SH-SY5Y (cell line): Measurements from ENCODE around the gene KRTAP4-12.
"Not testable (repeated sequence)": the region's sequence is repeated elsewhere in the genome, so short reads cannot be mapped to it uniquely, and the experiment has no call there.

Experiments used
- GATA2 ChIP-seq: IDR thresholded peaks from 2 replicates; pipeline ENCODE4 v1.6.1; 2011; ENCODE audit warnings: mild to moderate bottlenecking, low read depth, low read length
- GATA3 ChIP-seq: IDR thresholded peaks from 2 replicates; pipeline ENCODE4 v1.6.1; 2011; ENCODE audit warnings: low read depth, mild to moderate bottlenecking, low read length, moderate library complexity

The KRTAP4-12 gene

DNA sequence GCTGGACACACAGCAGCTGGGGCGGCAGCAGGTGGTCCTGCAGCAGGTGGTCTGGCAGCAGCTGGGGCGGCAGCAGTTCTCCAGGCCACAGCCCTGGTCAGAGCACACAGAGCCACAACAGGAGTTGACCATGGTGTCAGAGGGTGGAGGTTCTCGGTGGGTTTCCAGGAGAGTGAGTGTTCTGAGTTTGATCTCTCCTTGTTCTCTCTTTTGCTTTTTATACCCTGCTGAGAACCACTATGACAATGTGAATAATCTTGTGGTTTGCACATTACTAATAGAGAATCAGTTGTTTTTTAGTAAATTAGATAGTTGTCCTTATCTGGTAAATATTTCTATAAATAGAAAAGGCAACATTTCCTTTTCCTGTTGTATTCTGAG is at the start of gene KRTAP4-12:
TSS of gene KRTAP4-12 (minus strand) at position 192 of the 381 bp plus-strand sequence. CDS start at position 132, 60 bp downstream.
- TF ChIP-seq GATA3, GATA2: not testable (repeated sequence)

DNA sequence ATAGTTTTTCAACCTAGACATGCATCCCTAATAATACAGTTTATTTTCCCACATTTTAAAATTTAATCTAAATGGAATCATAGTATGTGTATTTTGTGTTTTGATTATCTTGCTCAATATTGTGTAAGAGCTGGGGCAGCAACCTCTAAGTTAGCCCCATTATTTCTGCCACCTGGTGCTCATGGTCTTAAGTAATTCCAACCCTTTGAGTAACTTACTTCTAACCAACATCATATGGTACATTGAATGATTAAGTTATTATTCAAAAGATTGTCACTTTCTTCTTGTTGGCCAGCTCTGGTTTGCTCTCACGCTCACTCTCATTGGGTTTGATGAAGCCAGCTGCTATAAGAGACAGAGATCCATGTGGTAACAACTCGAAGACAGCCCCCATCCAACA is 47.9 kb upstream of the KRTAP4-12 start:
- TF ChIP-seq GATA3 (no peak), GATA2 (no peak)

DNA sequence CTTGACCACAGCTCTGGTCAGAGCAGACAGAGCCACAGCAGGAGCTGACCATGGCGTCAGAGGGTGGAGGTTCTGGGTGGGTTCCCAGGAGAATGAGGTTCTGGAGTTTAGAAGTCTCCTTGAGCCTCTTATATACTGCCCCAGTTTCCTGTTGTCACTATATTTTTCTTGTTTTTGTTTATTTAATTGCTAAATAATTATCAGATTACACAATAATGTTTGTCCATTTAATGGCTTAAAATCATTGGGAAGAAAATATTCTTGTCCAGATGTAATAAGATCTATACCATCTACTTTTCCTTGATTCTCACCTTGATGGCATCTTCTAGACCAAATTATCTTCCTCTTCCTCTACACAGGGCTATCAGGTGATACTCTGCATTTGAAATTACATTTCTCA is 44.1 kb upstream of the KRTAP4-12 start, which contains the start of gene KRTAP4-3:
TSS of gene KRTAP4-3 (minus strand) at position 101 of the 400 bp plus-strand sequence. CDS start at position 52, 49 bp downstream.
- no peak for TF ChIP-seq GATA3
- TF ChIP-seq GATA2: no peak

DNA sequence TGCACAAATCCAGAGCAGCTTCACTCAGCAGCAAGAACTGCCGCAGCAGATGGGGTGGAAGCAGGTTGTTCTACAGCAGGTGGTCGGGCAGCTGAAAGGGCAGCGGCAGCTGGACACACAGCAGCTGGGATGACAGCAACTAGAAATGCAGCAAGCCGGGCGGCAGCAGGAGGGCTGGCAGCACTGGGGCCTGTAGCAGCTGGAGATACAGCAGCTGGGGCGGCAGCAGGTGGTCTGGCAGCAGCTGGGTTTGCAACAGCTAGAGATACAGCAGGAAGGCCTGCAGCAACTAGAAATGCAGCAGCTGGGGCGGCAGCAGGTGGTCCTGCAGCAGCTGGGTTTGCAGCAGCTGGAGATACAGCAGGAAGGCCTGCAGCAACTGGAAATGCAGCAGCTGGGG is 43.6 kb upstream of the KRTAP4-12 start:
- TF ChIP-seq GATA3: no peak
- TF ChIP-seq GATA2: no peak

DNA sequence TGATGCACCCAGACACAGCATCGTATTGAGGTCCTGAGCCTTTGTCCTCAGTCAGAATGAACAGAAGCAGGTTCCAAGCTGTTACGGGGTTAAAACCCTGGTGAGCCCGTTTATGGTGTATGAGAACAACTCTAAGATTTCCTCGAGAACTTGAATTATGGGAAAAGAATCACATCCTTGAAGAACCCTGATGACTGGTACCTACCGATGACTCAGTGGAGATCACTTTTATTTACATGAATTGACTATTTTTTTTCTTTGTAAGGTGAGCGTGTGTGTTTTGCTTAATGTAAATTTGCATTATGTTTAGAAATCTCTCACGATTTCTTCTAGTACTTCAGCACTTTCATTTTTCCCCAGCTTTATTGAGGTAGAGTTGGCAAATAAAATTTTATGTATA is 39.8 kb upstream of the KRTAP4-12 start:
- TF ChIP-seq GATA3 (no peak), GATA2 (no peak)

DNA sequence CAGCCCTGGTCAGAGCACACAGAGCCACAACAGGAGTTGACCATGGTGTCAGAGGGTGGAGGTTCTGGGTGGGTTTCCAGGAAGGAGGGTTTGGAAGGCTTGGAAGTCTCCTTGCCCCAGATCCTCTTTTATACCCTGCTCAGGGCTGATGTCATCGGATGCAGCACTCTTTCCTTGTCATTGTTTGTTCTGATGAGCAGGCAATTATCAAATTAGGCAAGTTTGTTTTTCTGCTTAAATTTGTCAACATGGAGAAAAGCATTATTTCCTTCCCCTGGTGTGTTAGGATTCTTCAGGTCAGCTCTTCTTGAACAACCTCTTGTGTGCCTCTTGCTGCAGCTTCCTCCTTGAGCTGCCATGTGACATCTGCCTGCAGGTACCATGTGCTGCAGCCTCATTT is 36.7 kb upstream of the KRTAP4-12 start, which contains the start of gene KRTAP4-4:
TSS of gene KRTAP4-4 (minus strand) at position 101 of the 400 bp plus-strand sequence. CDS start at position 44, 57 bp downstream.
- TF ChIP-seq GATA2 (no peak), GATA3 (no peak)

DNA sequence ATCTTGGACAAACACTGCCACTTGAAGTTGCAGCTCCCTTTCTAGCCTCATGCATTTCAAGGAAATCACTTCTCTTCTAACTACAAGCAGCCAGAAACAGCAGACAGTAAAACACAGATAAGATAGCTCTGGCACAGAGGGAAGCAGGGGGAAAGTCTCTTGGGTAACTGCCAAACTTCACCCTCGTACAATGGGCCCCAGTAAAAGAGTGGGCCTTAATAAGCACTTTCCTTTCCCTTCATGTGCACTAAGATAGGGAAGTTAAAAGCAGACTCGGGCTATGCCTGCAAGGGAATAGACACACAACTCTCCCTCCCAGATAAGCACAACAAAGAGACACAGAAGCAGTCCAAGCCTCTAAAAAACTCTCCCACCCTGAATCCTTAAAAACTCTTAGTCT is 29.9 kb upstream of the KRTAP4-12 start:
- TF ChIP-seq GATA3 (no peak), GATA2 (no peak)

DNA sequence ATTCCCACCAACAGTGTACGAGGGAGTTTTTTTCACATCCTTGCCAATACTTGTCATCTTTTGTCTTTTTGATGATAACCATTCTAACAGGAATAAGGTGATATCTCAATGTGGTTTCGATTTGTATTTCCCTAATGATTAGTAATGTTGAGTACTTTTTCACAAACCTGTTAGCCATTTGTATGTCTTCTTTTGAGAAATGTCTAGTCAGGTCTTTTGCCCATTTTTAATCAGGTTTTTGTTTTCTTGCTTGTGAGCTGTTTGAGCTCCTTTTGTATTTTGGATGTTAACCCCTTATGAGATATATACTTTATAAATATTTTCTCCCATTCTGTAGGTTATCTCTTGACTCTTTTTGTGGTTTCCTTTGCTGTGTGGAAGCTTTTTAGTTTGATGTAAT is 27.5 kb upstream of the KRTAP4-12 start:
- TF ChIP-seq GATA2: no peak
- no peak for TF ChIP-seq GATA3

DNA sequence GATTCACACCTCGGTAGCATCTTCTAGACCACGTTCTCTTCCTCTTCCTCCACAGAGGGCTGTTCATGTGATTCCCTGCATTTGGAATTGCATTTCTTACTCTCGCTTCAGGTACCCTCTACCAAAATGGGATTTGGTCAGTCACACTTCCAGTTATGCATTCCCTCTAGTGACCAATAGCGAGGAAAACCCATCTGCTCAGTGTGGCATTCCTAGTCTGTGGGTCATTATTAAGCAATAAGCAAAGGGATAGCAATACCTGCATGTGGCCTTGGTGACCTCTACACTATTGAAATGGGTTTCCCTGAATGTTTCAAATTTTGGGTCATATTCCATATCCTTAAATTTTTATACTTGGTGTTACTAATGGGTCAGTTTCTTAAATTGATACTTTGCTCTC is 26.0 kb upstream of the KRTAP4-12 start:
- TF ChIP-seq GATA3 (no peak), GATA2 (no peak)

DNA sequence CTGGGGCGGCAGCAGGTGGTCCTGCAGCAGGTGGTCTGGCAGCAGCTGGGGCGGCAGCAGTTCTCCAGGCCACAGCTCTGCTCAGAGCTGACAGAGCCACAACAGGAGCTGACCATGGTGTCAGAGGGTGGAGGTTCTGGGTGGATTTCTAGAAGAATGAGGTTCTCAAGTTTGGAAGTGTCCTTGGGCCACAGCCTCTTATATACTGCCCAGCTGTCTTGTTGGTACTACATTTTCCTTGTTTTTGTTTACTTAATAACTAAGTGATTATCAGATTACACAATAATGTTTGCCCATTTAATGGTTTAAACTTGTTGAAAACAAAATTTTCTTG is 25.6 kb upstream of the KRTAP4-12 start, which contains the start of gene KRTAP4-5:
TSS of gene KRTAP4-5 (minus strand) at position 174 of the 334 bp plus-strand sequence. CDS start at position 116, 58 bp downstream.
- no peak for TF ChIP-seq GATA2
- no peak for TF ChIP-seq GATA3

DNA sequence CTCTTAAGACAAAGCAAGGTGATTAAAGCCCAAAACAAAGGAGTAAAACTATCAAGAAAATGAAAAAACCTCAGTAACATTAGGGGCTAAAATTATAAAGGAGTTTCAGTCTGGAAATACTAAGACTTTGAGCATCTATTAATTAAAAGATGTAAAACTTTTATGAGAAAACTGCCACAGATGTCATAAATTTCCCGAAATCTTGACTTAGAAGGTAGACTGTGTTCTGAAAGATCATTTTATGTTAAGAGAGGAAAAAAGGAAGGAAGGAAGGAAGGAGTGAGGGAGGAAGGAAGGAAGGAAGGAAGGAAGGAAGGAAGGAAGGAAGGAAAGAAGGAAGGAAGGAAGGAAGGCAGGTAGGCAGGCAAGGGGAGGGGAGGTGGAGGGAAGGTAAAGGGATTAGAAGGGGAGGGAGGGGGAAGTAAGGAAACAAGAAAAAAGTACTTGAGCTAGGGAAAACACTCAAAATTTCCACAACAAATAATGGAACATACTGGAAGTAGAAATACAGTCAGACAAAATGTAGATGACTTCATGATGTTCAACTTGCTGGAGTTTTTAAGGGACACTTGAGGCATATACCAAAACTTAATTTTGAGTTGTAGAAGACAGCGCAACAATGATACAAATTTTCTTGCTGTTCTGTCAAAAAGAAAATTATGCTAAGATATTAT is 23.7 kb upstream of the KRTAP4-12 start:
- TF ChIP-seq GATA3: no peak
- no peak for TF ChIP-seq GATA2

DNA sequence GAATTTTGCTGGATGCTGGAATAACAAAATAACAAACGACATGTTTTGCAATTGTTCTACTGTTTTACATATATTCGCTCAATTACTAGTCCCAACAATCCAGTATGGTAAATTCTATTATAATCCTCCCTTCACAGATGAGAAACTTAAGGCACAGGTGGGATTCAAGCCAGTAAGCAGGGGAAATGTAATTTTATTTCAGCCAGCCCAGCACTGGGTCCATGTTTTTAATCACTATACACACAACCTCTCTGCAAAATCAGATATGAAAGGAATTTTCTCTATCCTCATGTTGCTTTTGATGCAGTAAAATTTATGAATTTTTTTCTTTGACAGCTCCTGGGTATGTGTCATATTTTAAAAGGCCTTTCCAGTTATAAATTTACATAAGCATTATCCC is 21.3 kb upstream of the KRTAP4-12 start:
- no peak for TF ChIP-seq GATA3
- no peak for TF ChIP-seq GATA2

DNA sequence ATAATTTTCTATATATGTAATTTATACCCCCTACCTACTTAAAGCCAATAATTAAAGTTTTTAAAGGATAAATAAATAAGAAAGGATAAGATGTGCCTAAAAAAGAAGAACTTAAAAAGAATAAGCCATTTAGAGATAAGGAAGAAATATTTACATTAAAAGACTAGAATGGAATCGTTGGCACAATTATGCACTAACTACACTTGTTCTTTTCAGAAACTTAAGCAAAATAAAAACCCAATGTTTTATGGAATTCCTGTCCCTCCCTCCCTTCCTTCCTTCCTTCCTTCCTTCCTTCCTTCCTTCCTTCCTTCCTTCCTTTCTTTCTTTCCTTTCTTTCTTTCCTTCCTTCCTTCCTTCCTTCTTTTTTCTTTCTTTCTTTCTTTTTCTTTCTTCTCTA is 20.9 kb upstream of the KRTAP4-12 start:
- TF ChIP-seq GATA3: no peak
- TF ChIP-seq GATA2: no peak

DNA sequence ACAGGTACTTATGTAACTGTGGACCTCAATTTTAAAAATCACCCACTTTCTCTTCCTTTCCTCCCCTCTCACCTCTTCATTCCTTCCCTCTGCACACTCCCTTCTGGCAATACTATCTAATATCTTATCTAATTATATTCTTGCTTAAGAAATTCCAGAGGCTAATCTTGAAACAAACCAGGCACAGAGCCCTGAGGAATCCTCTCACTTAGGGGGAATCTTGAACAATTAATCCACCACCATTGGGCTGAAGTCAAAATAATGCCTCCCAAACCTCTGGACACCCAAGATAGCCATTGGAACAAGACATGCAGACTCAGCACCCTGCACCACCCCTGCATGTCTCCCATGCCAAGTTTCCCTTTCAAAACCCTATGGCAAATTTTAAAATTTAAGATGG is 17.4 kb upstream of the KRTAP4-12 start:
- TF ChIP-seq GATA2 (no peak), GATA3 (no peak)

DNA sequence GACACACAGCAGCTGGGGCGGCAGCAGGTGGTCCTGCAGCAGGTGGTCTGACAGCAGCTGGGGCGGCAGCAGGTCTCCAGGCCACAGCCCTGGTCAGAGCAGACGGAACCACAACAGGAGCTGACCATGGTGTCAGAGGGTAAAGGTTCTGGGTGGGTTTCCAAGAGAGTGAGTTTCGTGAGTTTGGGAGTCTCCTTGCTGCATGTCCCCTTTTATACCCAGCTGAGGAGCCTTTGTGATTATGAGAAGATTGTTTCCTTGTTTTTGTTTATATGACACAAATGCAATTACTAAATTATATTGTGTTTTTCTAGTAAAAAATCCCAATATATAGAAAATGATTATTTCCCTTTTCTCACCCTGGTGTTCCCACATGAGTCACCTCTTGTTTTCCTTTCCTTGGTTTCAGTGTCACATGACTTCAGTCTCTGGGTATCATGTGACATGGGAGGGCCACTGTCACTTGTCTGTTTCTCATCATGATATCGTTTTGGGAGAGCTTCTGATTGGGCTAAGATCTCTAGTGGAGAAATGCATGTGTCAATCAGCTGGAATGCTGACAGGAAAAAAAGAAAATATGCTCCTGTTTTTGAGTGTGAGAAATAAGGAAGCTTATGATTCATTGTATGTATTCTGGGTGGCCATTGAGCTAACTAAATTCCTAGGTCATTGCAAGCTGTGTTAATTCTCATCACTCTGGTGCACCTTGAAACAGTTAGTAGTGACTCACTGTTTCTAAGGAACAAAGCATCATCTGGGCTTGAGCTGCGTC is 16.6 kb upstream of the KRTAP4-12 start, which contains the start of gene KRTAP4-6:
TSS of gene KRTAP4-6 (minus strand) at position 185 of the 772 bp plus-strand sequence. CDS start at position 128, 57 bp downstream.
- TF ChIP-seq GATA3 (no peak), GATA2 (no peak)
